GM19468 (cell line): Measurements from ENCODE around the gene PRSS8.
"Not testable (repeated sequence)": the region's sequence is repeated elsewhere in the genome, so short reads cannot be mapped to it uniquely, and the experiment has no call there.

Experiments used
- ATAC-seq: cut with Tn5 transposase; IDR thresholded peaks from one replicate; pipeline ENCODE4 v1.9.1; 2021; ENCODE audit warnings: mild to moderate bottlenecking, moderate library complexity, moderate number of reproducible peaks; ENCODE audit not compliant: unreplicated experiment; ENCODE audit errors: extremely low read depth

Gene PRSS8

GRCh38 chr16:31108035-31108793 lies 27.3 kb downstream of the PRSS8 start, which contains the start of gene BCKDK:
TSS of gene BCKDK (plus strand) at chr16:31108386. CDS start at chr16:31109224, 838 bp downstream.
- peak; percentile 74 for ATAC-seq

DNA sequence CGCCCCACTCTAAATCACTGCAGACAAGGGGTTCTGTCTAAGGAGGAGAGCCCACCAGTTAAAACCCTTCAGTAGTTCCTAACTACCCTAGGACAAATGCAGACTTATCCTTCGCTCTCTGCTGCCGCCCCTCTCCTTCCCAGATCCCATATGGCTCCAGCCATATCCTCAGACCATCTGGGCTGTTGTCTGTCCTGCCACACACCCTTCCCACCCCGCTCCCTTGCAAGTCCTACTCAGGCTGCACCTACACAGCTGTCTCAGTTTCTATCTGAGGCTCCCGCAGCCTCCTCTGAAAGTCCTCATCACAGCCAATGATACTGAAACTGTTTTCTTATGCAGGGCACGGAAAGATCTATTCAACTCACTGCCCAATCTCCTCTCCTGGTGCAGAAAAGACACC lies 28.1 kb downstream of the PRSS8 start:
- ATAC-seq, result no peak

DNA sequence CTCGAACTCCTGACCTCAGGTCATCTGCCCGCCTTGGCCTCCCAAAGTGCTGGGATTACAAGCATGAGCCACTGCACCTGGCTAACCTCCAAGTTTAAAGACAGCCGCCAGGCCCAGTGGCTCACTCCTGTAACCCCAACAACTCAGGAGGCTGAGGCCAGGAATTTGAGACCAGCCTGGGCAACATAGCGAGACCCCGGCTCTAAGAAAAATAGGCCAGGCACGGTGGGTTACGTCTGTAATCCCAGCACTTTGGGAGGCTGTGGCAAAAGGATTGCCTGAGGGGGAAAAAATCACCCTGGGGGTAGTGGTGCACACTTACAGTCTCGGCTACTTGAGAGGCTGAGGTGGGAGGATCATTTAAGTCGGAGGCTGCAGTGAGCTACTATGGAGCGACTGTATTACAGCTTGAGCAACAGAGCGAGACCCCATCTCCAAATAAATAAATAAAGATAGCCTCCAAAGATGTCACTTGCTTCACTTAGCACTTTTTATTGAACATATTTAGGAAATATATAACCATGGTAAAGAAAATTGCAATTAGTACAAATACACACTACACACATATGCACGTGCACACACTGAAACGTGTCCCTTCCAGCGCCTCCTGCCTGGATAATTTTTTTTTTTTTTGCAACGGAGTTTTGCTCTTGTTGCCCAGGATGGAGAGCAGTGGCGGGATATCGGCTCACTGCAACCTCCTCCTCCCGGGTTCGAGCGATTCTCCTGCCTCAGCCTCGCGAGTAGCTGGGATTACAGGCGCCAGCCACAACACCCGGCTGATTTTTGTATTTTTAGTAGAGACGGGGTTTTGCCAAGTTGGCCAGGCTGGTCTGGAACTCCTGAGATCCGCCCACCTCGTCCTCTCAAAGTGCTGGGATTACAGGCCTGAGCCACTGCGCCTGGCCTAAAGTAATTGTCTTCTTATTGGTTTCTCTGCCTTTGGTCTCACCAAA lies 28.7 kb downstream of the PRSS8 start:
- ATAC-seq, result no peak

- no peak for ATAC-seq
Observed at GRCh38 chr16:31105677-31106213, 29.8 kb downstream of the PRSS8 start.

GRCh38 chr16:31100876-31101641 lies 34.5 kb downstream of the PRSS8 start:
- not testable (repeated sequence) for ATAC-seq

GRCh38 chr16:31099860-31100638 lies 35.5 kb downstream of the PRSS8 start:
- no peak for ATAC-seq

DNA sequence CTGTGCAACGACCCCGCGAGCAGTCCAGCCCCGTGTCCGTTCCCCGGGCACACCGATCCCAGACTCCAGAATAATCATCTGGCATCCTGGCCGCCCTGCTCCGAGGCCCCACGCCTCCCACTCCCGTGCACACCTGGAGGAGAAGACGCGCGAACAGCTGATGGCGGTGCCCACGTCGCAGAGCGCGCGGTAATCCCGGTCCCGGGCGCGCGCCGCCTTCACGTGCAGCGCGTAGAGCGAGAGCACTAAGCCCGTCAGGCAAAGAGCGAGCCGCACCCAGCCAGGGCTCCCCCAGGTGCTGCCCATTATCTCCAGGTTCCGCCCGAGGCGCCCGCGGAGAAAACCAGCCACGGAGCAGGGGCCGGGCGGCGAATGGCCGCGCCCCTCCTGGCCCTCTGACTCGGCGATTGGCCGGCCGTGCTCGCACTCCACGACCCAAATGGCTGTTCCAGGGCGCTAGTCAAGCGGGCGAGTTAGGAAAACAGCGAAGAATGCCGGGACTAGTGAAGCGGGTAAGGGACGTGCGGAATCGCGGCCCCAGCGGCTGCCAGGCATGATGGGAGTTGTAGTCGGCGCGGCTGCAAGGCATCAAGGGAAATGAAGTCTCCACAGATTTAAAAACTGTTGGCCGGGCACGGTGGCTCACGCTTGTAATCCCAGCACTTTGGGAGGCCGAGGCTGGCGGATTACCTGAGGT lies 41.0 kb downstream of the PRSS8 start, which contains the start of gene VKORC1:
Gene VKORC1, minus strand, starts transcription at position 374 of the 697 bp plus-strand sequence. Its CDS starts 68 bp downstream, at position 306.
- ATAC-seq, result peak; percentile 60

GRCh38 chr16:31094088-31094423 lies 41.5 kb downstream of the PRSS8 start:
- no peak for ATAC-seq

- no peak for ATAC-seq
Observed at GRCh38 chr16:31093132-31093703, 42.3 kb downstream of the PRSS8 start.

- no peak for ATAC-seq
Observed at GRCh38 chr16:31092330-31092729, 43.2 kb downstream of the PRSS8 start.

DNA sequence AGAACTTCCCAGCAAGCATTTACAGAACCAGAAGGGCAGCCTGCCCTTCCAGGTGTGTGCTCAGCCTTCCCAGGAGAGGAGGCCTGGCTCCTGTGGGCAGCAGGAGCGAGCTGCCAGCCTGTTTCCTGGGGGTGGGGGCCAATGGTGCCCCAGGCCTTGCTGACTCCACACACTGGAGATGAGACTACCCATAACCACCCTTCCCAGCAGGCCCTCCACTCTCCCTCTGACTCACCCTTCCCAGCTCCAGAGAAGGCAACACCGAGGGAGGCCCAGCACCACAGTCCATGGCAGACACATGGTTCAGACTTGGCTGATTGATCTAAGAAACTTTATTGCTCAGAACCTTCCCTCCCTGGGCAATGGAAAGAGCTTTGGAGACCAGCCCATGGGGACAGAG lies 45.0 kb downstream of the PRSS8 start:
- no peak for ATAC-seq

GRCh38 chr16:31089199-31089598 lies 46.3 kb downstream of the PRSS8 start:
- no peak for ATAC-seq

GRCh38 chr16:31088459-31089183 lies 46.9 kb downstream of the PRSS8 start, which contains the start of gene PRSS53:
TSS of gene PRSS53 (minus strand) at chr16:31088943. CDS start at chr16:31088809, 134 bp downstream.
- ATAC-seq, result no peak

DNA sequence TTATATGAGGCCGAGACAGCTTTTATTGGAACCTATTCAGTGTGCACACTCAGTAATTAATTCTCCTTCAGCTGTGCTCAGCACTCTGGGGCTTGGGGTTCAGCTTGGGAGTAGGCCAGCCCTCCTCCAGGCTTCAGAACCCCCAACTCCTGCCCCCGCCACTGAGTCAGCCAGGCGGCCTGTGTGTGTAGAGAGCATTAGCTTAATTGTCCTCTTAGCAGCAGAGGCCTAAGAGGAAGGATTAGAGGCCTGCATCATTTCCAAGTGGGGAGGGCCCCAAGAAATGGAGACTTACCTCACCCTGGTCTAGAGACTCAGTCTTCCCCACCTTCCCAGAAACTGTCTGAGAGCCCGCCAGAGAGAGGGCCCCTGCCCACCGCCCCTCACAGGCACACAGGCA lies 47.6 kb downstream of the PRSS8 start:
- ATAC-seq, result no peak

- no peak for ATAC-seq
Observed at GRCh38 chr16:31087481-31087880, 48.0 kb downstream of the PRSS8 start.

DNA sequence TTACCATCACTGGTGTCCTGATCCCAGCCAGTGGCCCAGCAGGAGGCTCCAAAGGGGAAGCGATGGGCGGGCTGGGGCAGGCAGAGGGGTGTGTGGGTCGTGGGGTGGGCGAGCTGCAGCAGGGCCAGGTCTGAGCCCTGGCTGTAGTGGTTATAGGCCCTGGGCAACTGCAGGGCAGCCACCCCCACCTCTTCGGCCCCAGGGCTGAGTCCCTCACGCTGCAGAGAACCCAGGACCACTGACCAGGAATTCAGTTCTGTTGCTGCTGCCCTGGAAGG lies 49.0 kb downstream of the PRSS8 start:
- no peak for ATAC-seq

DNA sequence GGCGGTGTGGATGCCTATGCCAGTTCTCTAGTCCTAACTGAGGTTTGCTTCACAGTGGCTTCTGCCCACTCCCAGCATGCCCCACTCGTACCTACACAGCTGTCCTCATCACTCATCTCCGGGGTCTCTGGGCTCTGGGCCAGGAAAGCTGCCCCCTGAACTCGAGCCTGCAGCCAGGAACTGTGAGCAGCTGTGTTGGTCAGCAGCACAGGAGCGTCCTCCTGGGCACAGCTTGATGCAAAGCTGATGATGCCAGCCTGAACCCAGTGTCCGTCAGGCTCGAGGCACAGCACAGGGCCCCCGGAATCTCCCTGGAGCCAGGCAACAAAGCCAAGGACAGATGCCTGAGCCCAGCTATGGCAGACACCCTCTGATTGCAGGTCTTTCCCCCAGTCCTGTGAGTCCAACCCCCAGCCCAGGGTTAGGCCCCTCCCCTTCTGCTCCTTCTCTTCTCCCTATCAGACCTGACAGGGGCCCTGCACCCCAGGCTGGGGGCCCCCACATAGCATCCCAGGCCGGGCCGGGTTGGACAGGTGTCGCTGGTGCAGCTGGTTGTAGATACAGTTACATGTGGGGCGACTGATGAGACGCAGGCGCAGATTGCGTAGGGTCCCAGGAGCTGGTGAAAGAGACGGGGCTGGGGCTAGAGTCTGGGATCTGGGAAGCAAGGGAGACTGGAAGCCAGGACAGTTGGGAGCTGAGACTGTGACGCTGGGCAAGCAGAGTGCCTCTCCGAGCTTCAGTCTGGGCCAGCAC lies 49.5 kb downstream of the PRSS8 start:
- ATAC-seq, result no peak
